HepG2 (cell line): ENCODE data around the gene RAC2. TPM values are rescaled to one million over a fixed set of nuclear protein-coding genes. Genes with fewer than 3 reads are reported as not detected.

ENCODE experiments used
- HNF4A ChIP-seq: sonication (generic); formaldehyde crosslinking; IDR thresholded peaks from 2 replicates; pipeline ENCODE4 v1.4.0; 2020; ENCODE audit warnings: missing genetic modification reagents
- ISX ChIP-seq: sonication (generic); formaldehyde crosslinking; conservative IDR thresholded peaks from 2 replicates; pipeline ENCODE4 v1.5.0; 2020; ENCODE audit warnings: missing genetic modification reagents
- ZBTB20 ChIP-seq: sonication (generic); formaldehyde crosslinking; IDR thresholded peaks from 2 replicates; pipeline ENCODE4 v1.8.1; 2023; ENCODE audit warnings: missing genetic modification reagents, low read depth, mild to moderate bottlenecking, borderline replicate concordance
- ZNF510 ChIP-seq: sonication (generic); formaldehyde crosslinking; IDR thresholded peaks from 2 replicates; pipeline ENCODE4 v1.4.0; 2020; ENCODE audit warnings: low read depth, mild to moderate bottlenecking, missing genetic modification reagents
- polyA plus RNA-seq, 8 experiments: library from polyadenylated mRNA; depleted of rRNA in 3 of 8; stranded (reverse) in 7 of 8; unstranded in 1 of 8; fragments of >200 nt; fragmentation: Illumina TruSeq in 4 of 8; extraction: Trizol in 4 of 8; gene quantifications; 2 replicates each; pipeline versions ENCODE4 v1.2.1 to v1.2.3, GENCODE V29; 2011 to 2016; ENCODE audit warnings: low read depth in 4 of 8, missing spikeins in 1 of 8, mixed read lengths in 1 of 8; ENCODE audit not compliant: insufficient read depth in 1 of 8
- total RNA-seq, 5 experiments: library from RNA; depleted of rRNA; stranded (reverse); fragments of >200 nt; fragmentation: Illumina TruSeq; extraction: Trizol; gene quantifications; 2 replicates each; pipeline ENCODE4 v1.2.3, GENCODE V29; 2016; ENCODE audit warnings: low read depth in 1 of 5
- TF ChIP-seq, protein P1 (sequence below): sonication (generic); formaldehyde crosslinking; IDR thresholded peaks from 2 replicates; pipeline ENCODE4 v1.4.0; 2020; ENCODE audit warnings: missing genetic modification reagents, borderline replicate concordance
- TF ChIP-seq, protein P2 (sequence below): sonication (generic); formaldehyde crosslinking; conservative IDR thresholded peaks from 2 replicates; pipeline ENCODE4 v1.8.0; 2022; ENCODE audit warnings: low read depth, missing genetic modification reagents
- TF ChIP-seq, protein P3 (sequence below): sonication (generic); formaldehyde crosslinking; IDR thresholded peaks from 2 replicates; pipeline ENCODE4 v1.4.0; 2020; ENCODE audit warnings: missing genetic modification reagents

Gene RAC2
- total and polyA plus RNA-seq, 2 of the 13 experiments (the other 11 are each of a cell fraction or from before 2014, with no cell fraction given): 0.73 TPM; not detected in 1

DNA sequence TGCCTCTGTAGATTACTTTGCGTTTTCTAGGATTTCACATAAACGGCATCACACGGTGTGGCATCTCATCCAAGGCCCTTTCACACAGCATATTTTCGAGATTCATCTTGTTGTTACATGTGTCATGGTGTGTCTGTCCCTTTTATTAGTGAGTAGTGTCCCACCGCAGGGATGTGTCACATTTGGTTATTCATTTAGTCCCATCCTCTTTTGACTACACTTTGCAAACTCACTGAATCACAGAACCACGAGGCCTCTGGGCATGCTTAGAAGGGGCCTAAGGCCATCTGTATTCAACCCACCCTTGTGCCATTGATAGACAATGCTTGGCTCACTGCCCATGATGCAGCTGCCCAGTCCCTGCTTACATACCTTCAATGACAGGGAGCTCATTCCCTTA lies 4.2 kb upstream of the RAC2 start (continued):
- TF ChIP-seq, protein P1, sequence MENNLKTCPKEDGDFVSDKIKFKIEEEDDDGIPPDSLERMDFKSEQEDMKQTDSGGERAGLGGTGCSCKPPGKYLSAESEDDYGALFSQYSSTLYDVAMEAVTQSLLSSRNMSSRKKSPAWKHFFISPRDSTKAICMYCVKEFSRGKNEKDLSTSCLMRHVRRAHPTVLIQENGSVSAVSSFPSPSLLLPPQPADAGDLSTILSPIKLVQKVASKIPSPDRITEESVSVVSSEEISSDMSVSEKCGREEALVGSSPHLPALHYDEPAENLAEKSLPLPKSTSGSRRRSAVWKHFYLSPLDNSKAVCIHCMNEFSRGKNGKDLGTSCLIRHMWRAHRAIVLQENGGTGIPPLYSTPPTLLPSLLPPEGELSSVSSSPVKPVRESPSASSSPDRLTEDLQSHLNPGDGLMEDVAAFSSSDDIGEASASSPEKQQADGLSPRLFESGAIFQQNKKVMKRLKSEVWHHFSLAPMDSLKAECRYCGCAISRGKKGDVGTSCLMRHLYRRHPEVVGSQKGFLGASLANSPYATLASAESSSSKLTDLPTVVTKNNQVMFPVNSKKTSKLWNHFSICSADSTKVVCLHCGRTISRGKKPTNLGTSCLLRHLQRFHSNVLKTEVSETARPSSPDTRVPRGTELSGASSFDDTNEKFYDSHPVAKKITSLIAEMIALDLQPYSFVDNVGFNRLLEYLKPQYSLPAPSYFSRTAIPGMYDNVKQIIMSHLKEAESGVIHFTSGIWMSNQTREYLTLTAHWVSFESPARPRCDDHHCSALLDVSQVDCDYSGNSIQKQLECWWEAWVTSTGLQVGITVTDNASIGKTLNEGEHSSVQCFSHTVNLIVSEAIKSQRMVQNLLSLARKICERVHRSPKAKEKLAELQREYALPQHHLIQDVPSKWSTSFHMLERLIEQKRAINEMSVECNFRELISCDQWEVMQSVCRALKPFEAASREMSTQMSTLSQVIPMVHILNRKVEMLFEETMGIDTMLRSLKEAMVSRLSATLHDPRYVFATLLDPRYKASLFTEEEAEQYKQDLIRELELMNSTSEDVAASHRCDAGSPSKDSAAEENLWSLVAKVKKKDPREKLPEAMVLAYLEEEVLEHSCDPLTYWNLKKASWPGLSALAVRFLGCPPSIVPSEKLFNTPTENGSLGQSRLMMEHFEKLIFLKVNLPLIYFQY (CRISPR knock-in tag): no peak
- TF ChIP-seq, protein P2, sequence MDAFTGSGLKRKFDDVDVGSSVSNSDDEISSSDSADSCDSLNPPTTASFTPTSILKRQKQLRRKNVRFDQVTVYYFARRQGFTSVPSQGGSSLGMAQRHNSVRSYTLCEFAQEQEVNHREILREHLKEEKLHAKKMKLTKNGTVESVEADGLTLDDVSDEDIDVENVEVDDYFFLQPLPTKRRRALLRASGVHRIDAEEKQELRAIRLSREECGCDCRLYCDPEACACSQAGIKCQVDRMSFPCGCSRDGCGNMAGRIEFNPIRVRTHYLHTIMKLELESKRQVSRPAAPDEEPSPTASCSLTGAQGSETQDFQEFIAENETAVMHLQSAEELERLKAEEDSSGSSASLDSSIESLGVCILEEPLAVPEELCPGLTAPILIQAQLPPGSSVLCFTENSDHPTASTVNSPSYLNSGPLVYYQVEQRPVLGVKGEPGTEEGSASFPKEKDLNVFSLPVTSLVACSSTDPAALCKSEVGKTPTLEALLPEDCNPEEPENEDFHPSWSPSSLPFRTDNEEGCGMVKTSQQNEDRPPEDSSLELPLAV (CRISPR knock-in tag): no peak
- TF ChIP-seq, protein P3, sequence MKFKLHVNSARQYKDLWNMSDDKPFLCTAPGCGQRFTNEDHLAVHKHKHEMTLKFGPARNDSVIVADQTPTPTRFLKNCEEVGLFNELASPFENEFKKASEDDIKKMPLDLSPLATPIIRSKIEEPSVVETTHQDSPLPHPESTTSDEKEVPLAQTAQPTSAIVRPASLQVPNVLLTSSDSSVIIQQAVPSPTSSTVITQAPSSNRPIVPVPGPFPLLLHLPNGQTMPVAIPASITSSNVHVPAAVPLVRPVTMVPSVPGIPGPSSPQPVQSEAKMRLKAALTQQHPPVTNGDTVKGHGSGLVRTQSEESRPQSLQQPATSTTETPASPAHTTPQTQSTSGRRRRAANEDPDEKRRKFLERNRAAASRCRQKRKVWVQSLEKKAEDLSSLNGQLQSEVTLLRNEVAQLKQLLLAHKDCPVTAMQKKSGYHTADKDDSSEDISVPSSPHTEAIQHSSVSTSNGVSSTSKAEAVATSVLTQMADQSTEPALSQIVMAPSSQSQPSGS: no peak
- no peak for TF ChIP-seq ZBTB20 (CRISPR knock-in tag)
- TF ChIP-seq HNF4A (CRISPR knock-in tag): no peak
- no peak for TF ChIP-seq ZNF510 (CRISPR knock-in tag)
- TF ChIP-seq ISX: no peak
- TF ChIP-seq, all 625 proteins: peak for 0
